Ectodermal cell (in vitro differentiated cells): ENCODE measurements around the gene NUCKS1.

Experiments
- H3K27ac ChIP-seq: 2 replicates; pipeline ENCODE4 v1.7.0; 2013; ENCODE audit warnings: mild to moderate bottlenecking, low read depth, low read length; ENCODE audit not compliant: insufficient read depth, poor library complexity, severe bottlenecking
- H3K27me3 ChIP-seq: 2 replicates; pipeline ENCODE4 v1.7.0; 2013; ENCODE audit warnings: mild to moderate bottlenecking, low read length; ENCODE audit not compliant: insufficient read depth, control insufficient read depth, poor library complexity, severe bottlenecking
- H3K36me3 ChIP-seq: one replicate; pipeline ENCODE4 v1.7.0; 2013; ENCODE audit warnings: low read length; ENCODE audit not compliant: control insufficient read depth, insufficient read depth
- H3K4me1 ChIP-seq: one replicate; pipeline ENCODE4 v1.7.0; 2013; ENCODE audit warnings: low read length; ENCODE audit not compliant: control insufficient read depth, insufficient read depth
- H3K4me3 ChIP-seq: 2 replicates; pipeline ENCODE4 v1.7.0; 2013; ENCODE audit warnings: low read depth, low read length, control low read depth; ENCODE audit not compliant: insufficient read depth
- H3K9me3 ChIP-seq: 2 replicates; pipeline ENCODE4 v1.7.0; 2013; ENCODE audit warnings: mild to moderate bottlenecking, low read length, moderate library complexity; ENCODE audit not compliant: control insufficient read depth
- WGBS, 2 experiments: methylation state at CpG; one replicate each; pipeline ENCODE4 v1.1.7; 2013; ENCODE audit warnings: missing lambda C conversion rate in 2 of 2; 5-methylcytosine and 5-hydroxymethylcytosine counted together

The NUCKS1 gene

DNA sequence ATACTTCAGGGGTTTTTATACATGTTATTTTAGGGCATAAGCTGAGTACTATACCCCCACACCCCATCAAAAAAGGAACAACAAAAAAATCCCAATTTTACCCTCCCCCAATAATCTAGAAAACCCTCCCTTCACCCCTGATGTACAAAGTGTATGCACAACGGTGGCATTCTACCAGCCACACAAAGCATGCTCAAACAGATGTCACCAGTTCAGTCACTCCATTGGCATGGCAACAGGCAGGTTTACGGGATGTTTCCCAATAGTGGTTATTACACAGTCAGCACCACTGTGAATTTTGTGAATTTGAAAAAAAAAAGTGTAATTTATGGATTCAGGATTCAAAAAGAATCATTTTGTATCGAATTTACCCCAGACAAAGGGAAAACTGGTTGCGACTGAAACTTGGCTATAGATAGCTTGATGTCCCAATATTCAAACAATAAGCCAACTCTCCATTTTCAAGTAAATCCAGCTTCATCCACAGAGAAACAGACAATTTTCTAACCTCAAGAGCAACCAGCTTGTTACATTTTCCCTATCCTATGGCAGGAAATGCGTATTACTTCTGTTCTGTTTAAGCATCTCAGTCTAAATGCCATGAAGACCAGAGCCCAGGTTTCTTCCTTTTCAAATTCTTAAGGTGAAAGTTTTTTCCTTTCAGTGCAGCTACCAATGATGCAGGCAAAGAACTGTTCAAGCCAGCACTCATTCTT lies 35.6 kb downstream of the NUCKS1 start:
- H3K4me1 ChIP-seq: peaks cover 5% of the 10 kb centered on the region
- no peaks in the 10 kb centered on the region for H3K9me3 ChIP-seq
- peak overlapping the region; percentile 62 for H3K27ac ChIP-seq
- peaks cover 20% of the 10 kb centered on the region for H3K36me3 ChIP-seq
- H3K4me3 ChIP-seq: no peak overlapping the region
- no peaks in the 10 kb centered on the region for H3K27me3 ChIP-seq
- WGBS, 2 experiments: 93 to 94% methylated on average over 5 of the region's 5 CpGs

DNA sequence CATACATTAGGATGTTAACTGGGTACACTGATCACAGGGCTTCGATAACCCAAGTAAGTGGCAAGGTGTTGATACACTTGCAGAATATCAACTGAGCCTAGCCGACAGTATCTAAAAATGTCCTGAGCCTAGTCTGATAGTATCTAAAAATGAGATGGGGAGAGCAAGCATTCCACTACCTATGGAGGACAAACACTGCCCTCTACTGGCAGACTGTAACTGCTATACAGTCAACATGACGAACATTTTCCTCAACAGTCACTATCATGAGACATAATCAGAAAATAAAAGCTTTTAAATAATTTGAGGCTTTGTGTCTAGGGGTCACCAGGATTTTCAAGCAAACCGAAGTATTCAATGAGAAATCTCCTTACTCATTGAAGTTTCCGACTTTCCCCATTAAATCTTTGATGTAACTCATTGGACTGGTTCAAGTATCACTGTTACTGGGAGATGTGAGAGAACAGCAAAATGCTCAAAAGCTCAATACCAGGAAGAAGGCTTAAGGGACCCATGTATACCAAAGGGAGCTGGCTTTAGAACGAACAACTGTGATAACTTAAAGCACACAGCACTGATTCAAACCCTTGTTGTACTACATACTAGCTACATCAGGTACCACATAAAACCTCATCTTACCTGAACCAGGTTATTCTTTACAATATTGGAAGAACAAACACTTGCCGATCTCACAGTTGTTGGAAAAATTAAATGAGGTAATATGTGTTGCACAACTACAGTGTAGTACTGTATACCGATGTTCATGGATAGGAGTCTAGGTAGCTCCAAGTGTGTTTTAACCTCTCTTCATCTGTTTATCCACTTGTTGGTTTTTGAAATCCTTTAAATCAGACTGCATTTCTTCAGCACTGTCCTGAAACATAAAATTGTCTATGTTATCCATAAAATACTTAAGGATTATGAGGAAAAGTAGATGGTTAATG lies 38.6 kb downstream of the NUCKS1 start:
- Histone ChIP-seq H3K9me3 (no peaks in the 10 kb centered on the region), H3K27ac (peak overlapping the region; percentile 1), H3K36me3 (peaks cover 2% of the 10 kb centered on the region), H3K4me3 (no peak overlapping the region), H3K4me1 (peaks cover 5% of the 10 kb centered on the region), H3K27me3 (no peaks in the 10 kb centered on the region)
- WGBS, 2 experiments: 56 to 66% methylated on average over 8 of the region's 8 CpGs

- peaks cover 5% of the 10 kb centered on the region for H3K4me1 ChIP-seq
- no peaks in the 10 kb centered on the region for H3K9me3 ChIP-seq
- H3K4me3 ChIP-seq: no peak overlapping the region
- 77 to 85% methylated on average over 1 of the region's 1 CpG for WGBS, 2 experiments
- H3K27ac ChIP-seq: no peak overlapping the region
- peaks cover 2% of the 10 kb centered on the region for H3K36me3 ChIP-seq
- H3K27me3 ChIP-seq: no peaks in the 10 kb centered on the region
Measured at GRCh38 chr1:205710201-205711062, 39.5 kb downstream of the NUCKS1 start.

GRCh38 chr1:205709640-205710039 lies 40.3 kb downstream of the NUCKS1 start:
- Histone ChIP-seq H3K4me3 (no peak overlapping the region), H3K27me3 (no peaks in the 10 kb centered on the region), H3K27ac (no peak overlapping the region), H3K36me3 (no peaks in the 10 kb centered on the region), H3K9me3 (no peaks in the 10 kb centered on the region), H3K4me1 (peaks cover 5% of the 10 kb centered on the region)
- 92 to 95% methylated on average over 2 of the region's 2 CpGs for whole genome bisulfite sequencing, 2 experiments

DNA sequence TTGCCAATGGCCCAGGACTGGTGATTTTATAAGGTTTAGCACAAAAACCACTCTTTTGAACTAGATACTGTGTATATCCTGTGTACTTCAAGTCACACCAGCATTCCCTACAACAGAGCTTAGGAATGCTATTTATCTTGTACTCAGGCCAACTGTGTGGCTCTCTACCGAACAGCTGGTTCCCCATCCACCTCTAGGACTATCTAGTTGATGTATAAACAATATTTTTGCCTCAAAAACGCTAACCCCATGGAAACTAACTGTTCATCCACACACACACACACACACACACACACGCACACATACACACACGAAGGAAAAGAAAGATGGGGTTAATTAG lies 41.0 kb downstream of the NUCKS1 start:
- Histone ChIP-seq H3K27me3 (no peaks in the 10 kb centered on the region), H3K4me1 (peaks cover 5% of the 10 kb centered on the region), H3K27ac (no peak overlapping the region), H3K36me3 (no peaks in the 10 kb centered on the region), H3K4me3 (no peak overlapping the region), H3K9me3 (no peaks in the 10 kb centered on the region)
- 90 to 100% methylated on average over 2 to 3 of the region's 4 CpGs for WGBS, 2 experiments

DNA sequence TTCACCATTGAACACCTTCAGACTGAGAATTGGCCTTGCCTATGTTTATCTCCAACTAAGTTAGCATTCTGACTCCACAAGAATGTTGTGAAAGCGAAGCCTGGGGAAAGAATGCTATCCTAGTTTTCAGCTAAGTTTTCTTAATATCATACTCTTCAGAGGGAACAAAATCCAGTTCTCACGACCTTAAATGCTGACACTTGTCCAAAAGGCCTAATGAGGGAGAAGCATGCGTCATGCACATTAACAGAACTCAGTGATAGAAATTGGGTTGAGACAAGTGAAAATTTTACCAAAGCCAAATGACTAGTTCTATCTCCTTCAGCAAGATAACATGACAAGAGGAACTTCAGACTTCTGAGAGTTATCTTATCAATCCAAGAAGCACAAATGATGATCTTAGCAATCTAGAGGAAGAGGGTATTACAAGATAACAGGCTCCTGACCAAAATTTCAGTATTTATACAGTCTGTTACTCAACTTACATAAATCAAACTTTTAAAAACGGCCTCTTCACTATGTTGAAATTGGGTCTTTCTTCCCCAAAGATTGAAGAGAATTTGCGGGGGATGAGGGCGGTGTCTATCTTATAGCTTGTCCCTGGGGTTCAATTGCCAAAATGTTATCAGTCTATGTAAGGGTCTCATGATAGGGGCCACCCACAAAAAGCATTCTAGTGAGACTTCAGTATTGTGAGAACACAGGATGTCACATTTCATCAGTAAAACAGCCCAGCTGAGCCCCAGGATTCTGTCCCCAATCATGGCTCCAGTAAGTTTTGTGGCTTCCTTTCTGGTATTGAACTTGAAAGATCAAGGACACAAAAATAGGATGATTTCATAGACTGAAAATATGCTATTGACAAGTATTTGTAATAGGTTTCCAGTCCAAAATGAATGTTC lies 43.1 kb downstream of the NUCKS1 start:
- no peaks in the 10 kb centered on the region for H3K36me3 ChIP-seq
- 93 to 95% methylated on average over 6 of the region's 6 CpGs for WGBS, 2 experiments
- H3K27ac ChIP-seq: no peak overlapping the region
- no peaks in the 10 kb centered on the region for H3K27me3 ChIP-seq
- peaks cover 23% of the 10 kb centered on the region for H3K4me1 ChIP-seq
- no peak overlapping the region for H3K4me3 ChIP-seq
- H3K9me3 ChIP-seq: no peaks in the 10 kb centered on the region

GRCh38 chr1:205704903-205705302 lies 45.1 kb downstream of the NUCKS1 start:
- H3K9me3 ChIP-seq: no peaks in the 10 kb centered on the region
- no peaks in the 10 kb centered on the region for H3K36me3 ChIP-seq
- no peak overlapping the region for H3K4me3 ChIP-seq
- WGBS, 2 experiments: 90 to 96% methylated on average over 2 of the region's 2 CpGs
- H3K27me3 ChIP-seq: no peaks in the 10 kb centered on the region
- peaks cover 30% of the 10 kb centered on the region for H3K4me1 ChIP-seq
- H3K27ac ChIP-seq: no peak overlapping the region

DNA sequence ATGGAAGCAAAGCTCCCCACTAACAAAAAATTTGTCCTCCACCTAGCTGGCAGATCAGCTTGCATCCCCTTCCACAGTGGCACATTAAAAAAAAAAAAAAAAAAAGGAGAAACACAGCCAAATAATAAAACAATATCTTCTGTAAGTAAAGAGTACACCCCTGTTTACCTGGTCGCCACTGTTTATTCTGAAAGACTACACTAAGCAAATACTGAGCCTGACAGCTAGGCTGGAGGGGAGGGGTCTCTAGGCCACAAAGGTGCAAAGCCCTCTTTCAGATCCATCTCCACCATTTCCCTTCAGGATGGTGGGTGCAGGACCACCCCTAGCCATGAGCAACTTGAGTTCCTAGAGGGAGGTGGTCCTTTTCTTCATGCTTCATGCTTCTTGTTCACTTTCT lies 46.9 kb downstream of the NUCKS1 start:
- WGBS, 2 experiments: 78 to 91% methylated on average over 1 of the region's 1 CpG
- Histone ChIP-seq H3K4me3 (no peak overlapping the region), H3K36me3 (no peaks in the 10 kb centered on the region), H3K27me3 (no peaks in the 10 kb centered on the region), H3K9me3 (no peaks in the 10 kb centered on the region), H3K27ac (no peak overlapping the region), H3K4me1 (peaks cover 30% of the 10 kb centered on the region)

DNA sequence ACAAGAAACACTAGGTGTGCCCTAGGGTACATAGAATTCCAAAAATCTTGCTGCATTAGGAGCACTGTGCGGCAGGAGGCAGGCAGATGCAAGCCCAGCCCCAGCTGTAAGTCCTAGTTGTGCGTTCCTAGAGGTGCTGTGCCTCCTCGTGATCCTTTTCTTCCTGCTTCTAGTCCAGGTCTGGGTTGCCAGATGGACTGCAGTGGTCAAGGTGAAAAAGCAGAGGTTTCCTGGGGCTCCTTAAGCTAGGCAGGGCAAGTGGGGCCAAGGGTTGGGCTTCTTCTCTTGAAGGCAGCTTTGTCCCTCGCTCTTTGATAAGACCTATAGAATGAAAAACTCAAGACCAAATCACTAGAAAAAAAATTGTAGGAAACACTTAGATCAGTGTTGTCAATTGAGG lies 48.1 kb downstream of the NUCKS1 start:
- no peaks in the 10 kb centered on the region for H3K36me3 ChIP-seq
- 78 to 82% methylated on average over 4 of the region's 4 CpGs for WGBS, 2 experiments
- no peak overlapping the region for H3K27ac ChIP-seq
- no peaks in the 10 kb centered on the region for H3K9me3 ChIP-seq
- H3K27me3 ChIP-seq: no peaks in the 10 kb centered on the region
- H3K4me3 ChIP-seq: no peak overlapping the region
- H3K4me1 ChIP-seq: peaks cover 40% of the 10 kb centered on the region
